ENCODE measurements around the gene ZNF143. TPM values are rescaled to one million over a fixed set of nuclear protein-coding genes. Genes with fewer than 3 reads are reported as not detected.

ZNF143 gene
- total and polyA plus RNA-seq, 2 of the 4 experiments (the other 2 are of a cell fraction), result 23.8 to 49.6 TPM

GRCh38 chr11:9577556-9577955 lies 116.7 kb downstream of the ZNF143 start (continued):
- no peak for TF ChIP-seq MAFK (IDR thresholded peaks at IDR 0.05; ENCODE audit: low read depth, low read length)

Small RNAs within 50 kb of the gene (microRNA-seq; reads per million reads assigned to microRNA genes)
- gene RF01210 (ENCODE audit: insufficient read depth, insufficient read length), result not detected
- not detected for gene SNORA23 (ENCODE audit: insufficient read depth, insufficient read length)

Small RNAs within 50 kb of the gene (small RNA-seq; reads per million reads assigned to genes)
- gene RF01210, result 0 reads per million in 5 experiments
- gene SNORA23, result 16.6 to 1,918 (median 30.7) reads per million in 5 experiments

Other genes starting within 250 kb of the ZNF143 start
- gene DENND5A, start 195.7 kb upstream of the ZNF143 start, total RNA-seq (2012; rRNA removed), result 182 and 192 TPM in 2 replicates
- gene DENND5A, start 195.7 kb upstream of the ZNF143 start, polyA plus RNA-seq (2012; rRNA removed), result 175 and 179 TPM in 2 replicates
- gene TMEM41B, start 146.4 kb upstream of the ZNF143 start, total RNA-seq (2012; rRNA removed), result 20.8 and 36.7 TPM in 2 replicates
- 20.8 and 21.5 TPM in 2 replicates for gene TMEM41B, start 146.4 kb upstream of the ZNF143 start, polyA plus RNA-seq (2012; rRNA removed)
- 110 and 124 TPM in 2 replicates for gene IPO7, start 76.4 kb upstream of the ZNF143 start, total RNA-seq (2012; rRNA removed)
- gene IPO7, start 76.4 kb upstream of the ZNF143 start, polyA plus RNA-seq (2012; rRNA removed), result 32.5 and 40.6 TPM in 2 replicates
- gene WEE1, start 112.7 kb downstream of the ZNF143 start, total RNA-seq (2012; rRNA removed), result 29.2 and 45.5 TPM in 2 replicates
- 20.2 and 26.5 TPM in 2 replicates for gene WEE1, start 112.7 kb downstream of the ZNF143 start, polyA plus RNA-seq (2012; rRNA removed)
- 19.9 and 28.9 TPM in 2 replicates for gene SWAP70, start 203.1 kb downstream of the ZNF143 start, total RNA-seq (2012; rRNA removed)
- 12.6 and 15.5 TPM in 2 replicates for gene SWAP70, start 203.1 kb downstream of the ZNF143 start, polyA plus RNA-seq (2012; rRNA removed)